Stimulated activated CD8-positive, alpha-beta memory T cell treated with anti-CD3 and anti-CD28 coated beads, Interleukin-7, amount 100 ng/mL, for 4 hours (primary cell): ENCODE results near the gene GRID2.

Experiments
- DNase-seq, 2 donors: peaks; one replicate each; pipeline ENCODE4 v3.0.0-alpha.2; 2020; ENCODE audit warnings: low read depth in 2 of 2

Gene GRID2

GRCh38 chr4:93802045-93802444 lies 1498.3 kb downstream of the GRID2 start:
- DNase-seq = no peak

GRCh38 chr4:93809773-93810172 lies 1506.0 kb downstream of the GRID2 start:
- no peak for DNase-seq

- no peak for DNase-seq
These were observed 1506.7 kb downstream of the GRID2 start for GRCh38 chr4:93810340-93810992.

- no peak for DNase-seq
These were observed 1509.3 kb downstream of the GRID2 start for GRCh38 chr4:93813092-93813491.

GRCh38 chr4:93814141-93814540 lies 1510.4 kb downstream of the GRID2 start:
- DNase-seq = no peak

- no peak for DNase-seq
These were observed 1511.0 kb downstream of the GRID2 start for GRCh38 chr4:93814722-93815121.
